HepG2 (cell line): ENCODE measurements around the gene VWA3A. TPM values are rescaled to one million over a fixed set of nuclear protein-coding genes. Genes with fewer than 3 reads are reported as not detected.
A peak's percentile ranks its signal among the peaks of the same experiment; 100 is the strongest.

Experiments used
- CBFB ChIP-seq: sonication (generic); formaldehyde crosslinking; IDR thresholded peaks from 2 replicates; pipeline ENCODE4 v1.4.0; 2020; ENCODE audit warnings: missing genetic modification reagents
- MTA3 ChIP-seq: sonication (generic); formaldehyde crosslinking; IDR thresholded peaks from 2 replicates; pipeline ENCODE4 v1.4.0; 2020; ENCODE audit warnings: missing genetic modification reagents
- PHF20 ChIP-seq: sonication (generic); formaldehyde crosslinking; IDR thresholded peaks from 2 replicates; pipeline ENCODE4 v1.5.0; 2020; ENCODE audit warnings: mild to moderate bottlenecking, missing genetic modification reagents
- RXRB ChIP-seq: IDR thresholded peaks from 2 replicates; pipeline ENCODE4 v1.6.1; 2016; ENCODE audit warnings: borderline replicate concordance, missing genetic modification reagents, missing compliant biosample characterization
- SNAPC2 ChIP-seq: sonication (generic); formaldehyde crosslinking; IDR thresholded peaks from 2 replicates; pipeline ENCODE4 v1.8.1; 2022; ENCODE audit warnings: mild to moderate bottlenecking, missing genetic modification reagents
- SOX13 ChIP-seq, 3 experiments: fragments of 450-650 bp in 1 of 3; sonication (generic) in 1 of 3; formaldehyde crosslinking in 1 of 3; IDR thresholded peaks in 2 of 3; conservative IDR thresholded peaks in 1 of 3; 2 replicates each; pipeline versions ENCODE4 v1.5.0 to v1.6.1; 2016 to 2020; ENCODE audit warnings: antibody characterized with exemption in 1 of 3, mild to moderate bottlenecking in 1 of 3, missing compliant biosample characterization in 1 of 3, missing genetic modification reagents in 1 of 3, moderate library complexity in 1 of 3
- SYNCRIP ChIP-seq: fragments of 200-400 bp; formaldehyde crosslinking; IDR thresholded peaks from 2 replicates; pipeline ENCODE4 v1.6.1; 2018; ENCODE audit warnings: mild to moderate bottlenecking, low read depth, low read length; ENCODE audit not compliant: insufficient read depth
- TGIF2 ChIP-seq: IDR thresholded peaks from 2 replicates; pipeline ENCODE4 v1.6.1; 2016; ENCODE audit warnings: control low read depth, missing compliant biosample characterization
- THAP11 ChIP-seq: IDR thresholded peaks from 2 replicates; pipeline ENCODE4 v1.6.1; 2016; ENCODE audit warnings: missing biosample characterization, missing genetic modification reagents
- ZBTB7A ChIP-seq: sonication (generic); formaldehyde crosslinking; IDR thresholded peaks from 2 replicates; pipeline ENCODE4 v1.8.0; 2022; ENCODE audit warnings: mild to moderate bottlenecking, missing genetic modification reagents
- ZIK1 ChIP-seq: sonication (generic); formaldehyde crosslinking; IDR thresholded peaks from 2 replicates; pipeline ENCODE4 v1.5.0; 2020; ENCODE audit warnings: mild to moderate bottlenecking, low read depth, missing genetic modification reagents, borderline replicate concordance
- ZNF224 ChIP-seq: sonication (generic); formaldehyde crosslinking; IDR thresholded peaks from 2 replicates; pipeline ENCODE4 v1.5.0; 2020; ENCODE audit warnings: mild to moderate bottlenecking, missing genetic modification reagents
- ZNF263 ChIP-seq: sonication (generic); formaldehyde crosslinking; IDR thresholded peaks from 2 replicates; pipeline ENCODE4 v1.4.0; 2020; ENCODE audit warnings: missing genetic modification reagents
- ZNF329 ChIP-seq: sonication (generic); formaldehyde crosslinking; IDR thresholded peaks from 2 replicates; pipeline ENCODE4 v1.9.0; 2021; ENCODE audit warnings: low read depth, mild to moderate bottlenecking, missing genetic modification reagents
- ZNF335 ChIP-seq: sonication (generic); formaldehyde crosslinking; IDR thresholded peaks from 2 replicates; pipeline ENCODE4 v1.4.0; 2020; ENCODE audit warnings: missing genetic modification reagents
- ZNF383 ChIP-seq: sonication (generic); formaldehyde crosslinking; IDR thresholded peaks from 2 replicates; pipeline ENCODE4 v1.4.0; 2020; ENCODE audit warnings: missing genetic modification reagents, mild to moderate bottlenecking, borderline replicate concordance
- ZNF713 ChIP-seq: sonication (generic); formaldehyde crosslinking; IDR thresholded peaks from 2 replicates; pipeline ENCODE4 v1.4.0; 2020; ENCODE audit warnings: mild to moderate bottlenecking, missing genetic modification reagents
- ZNF83 ChIP-seq: sonication (generic); formaldehyde crosslinking; IDR thresholded peaks from 2 replicates; pipeline ENCODE4 v1.4.0; 2020; ENCODE audit warnings: missing genetic modification reagents, mild to moderate bottlenecking, borderline replicate concordance
- polyA plus RNA-seq, 8 experiments: library from polyadenylated mRNA; depleted of rRNA in 3 of 8; stranded (reverse) in 7 of 8; unstranded in 1 of 8; fragments of >200 nt; fragmentation: Illumina TruSeq in 4 of 8; extraction: Trizol in 4 of 8; gene quantifications; 2 replicates each; pipeline versions ENCODE4 v1.2.1 to v1.2.3, GENCODE V29; 2011 to 2016; ENCODE audit warnings: low read depth in 4 of 8, missing spikeins in 1 of 8, mixed read lengths in 1 of 8; ENCODE audit not compliant: insufficient read depth in 1 of 8
- total RNA-seq, 5 experiments: library from RNA; depleted of rRNA; stranded (reverse); fragments of >200 nt; fragmentation: Illumina TruSeq; extraction: Trizol; gene quantifications; 2 replicates each; pipeline ENCODE4 v1.2.3, GENCODE V29; 2016; ENCODE audit warnings: low read depth in 1 of 5
- TF ChIP-seq, protein P1 (sequence below): sonication (generic); formaldehyde crosslinking; IDR thresholded peaks from 2 replicates; pipeline ENCODE4 v1.8.1; 2023; ENCODE audit warnings: missing genetic modification reagents, inconsistent platforms, borderline replicate concordance
- TF ChIP-seq, protein P2 (sequence below): sonication (generic); formaldehyde crosslinking; IDR thresholded peaks from 2 replicates; pipeline ENCODE4 v1.4.0; 2020; ENCODE audit warnings: missing genetic modification reagents
- TF ChIP-seq, protein P3 (sequence below): sonication (generic); formaldehyde crosslinking; IDR thresholded peaks from 2 replicates; pipeline ENCODE4 v1.5.0; 2020; ENCODE audit warnings: missing genetic modification reagents
- TF ChIP-seq, protein P4 (sequence below), 2 experiments: sonication (generic) in 1 of 2; formaldehyde crosslinking in 1 of 2; IDR thresholded peaks; 2 replicates each; pipeline versions ENCODE4 v1.4.0 to v1.6.1; 2018 to 2020; ENCODE audit warnings: missing genetic modification reagents in 2 of 2, borderline replicate concordance in 1 of 2, low read depth in 1 of 2, mild to moderate bottlenecking in 1 of 2, missing biosample characterization in 1 of 2

Gene VWA3A
- total and polyA plus RNA-seq, 2 of the 13 experiments (the other 11 are each of a cell fraction or from before 2014, with no cell fraction given), result 0.03 to 0.07 TPM

DNA sequence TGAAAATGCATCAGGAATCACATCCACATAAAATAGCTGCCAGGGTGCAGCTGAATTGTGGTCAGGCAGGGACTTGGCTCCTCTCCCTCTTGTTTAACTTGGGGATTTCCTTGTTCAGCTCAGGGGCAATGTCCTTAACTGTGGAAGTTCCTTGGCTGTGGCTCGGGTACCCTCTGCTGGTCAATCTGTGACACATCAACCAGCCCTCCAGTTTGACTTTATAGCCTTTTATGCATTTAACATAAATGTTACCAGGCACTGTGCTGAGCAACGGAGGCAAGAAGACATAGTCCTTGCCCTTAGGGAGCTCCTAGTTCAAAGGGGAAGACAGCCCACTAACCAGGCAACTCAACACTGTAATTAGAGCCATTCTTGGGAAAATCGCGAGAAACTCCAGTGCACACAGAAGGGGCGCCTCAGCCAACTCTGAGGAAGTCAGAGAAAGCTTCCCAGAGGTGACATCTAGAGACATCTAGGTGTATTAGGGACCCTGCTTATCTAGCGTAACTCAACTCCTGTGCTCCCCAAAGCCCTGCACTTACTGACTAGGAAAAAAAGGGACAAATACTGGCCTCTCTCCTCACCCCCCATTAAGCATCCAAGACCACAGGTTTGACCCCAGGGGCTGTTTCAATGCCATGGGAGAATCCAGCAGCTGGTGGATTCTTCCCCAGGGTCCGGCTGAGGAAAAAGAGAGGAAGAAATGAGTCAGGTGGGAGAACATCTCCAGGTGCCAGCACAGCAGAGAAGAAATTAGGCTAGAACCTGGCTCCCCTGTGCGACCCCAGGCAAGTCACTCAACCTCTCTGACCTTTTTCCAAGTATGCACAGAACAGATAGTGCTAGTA, 96.5 kb downstream of the VWA3A start (continued):
- TF ChIP-seq ZBTB7A (CRISPR knock-in tag) (0 out of 2 replicates have a peak, but pooled peaks have one; percentile 37), ZIK1 (CRISPR knock-in tag) (peak; percentile 47; the same call in 1 of the 2 replicates), ZNF329 (CRISPR knock-in tag) (no peak), CBFB (no peak), ZNF224 (CRISPR knock-in tag) (no peak), ZNF713 (no peak; the same call in 1 of the 2 replicates), PHF20 (no peak), RXRB (peak; percentile 78), SOX13 (IDR thresholded peaks at IDR 0.05) (no peak), SOX13 (CRISPR knock-in tag; conservative IDR thresholded peaks at IDR 0.05 in 1 of 2, IDR thresholded peaks at IDR 0.05 in 1 of 2) (peak in 1 of 2 experiments; percentile 22; a peak in 1 of 4 replicates), SYNCRIP (no peak), ZNF83 (no peak), ZNF263 (CRISPR knock-in tag) (peak; percentile 53; the same call in 1 of the 2 replicates), ZNF383 (CRISPR knock-in tag) (no peak), TGIF2 (no peak), ZNF335 (CRISPR knock-in tag) (peak; percentile 33; the same call in 1 of the 2 replicates), SNAPC2 (CRISPR knock-in tag) (no peak), THAP11 (CRISPR knock-in tag) (peak; percentile 64), MTA3 (CRISPR knock-in tag) (no peak)
- TF ChIP-seq, protein P1, sequence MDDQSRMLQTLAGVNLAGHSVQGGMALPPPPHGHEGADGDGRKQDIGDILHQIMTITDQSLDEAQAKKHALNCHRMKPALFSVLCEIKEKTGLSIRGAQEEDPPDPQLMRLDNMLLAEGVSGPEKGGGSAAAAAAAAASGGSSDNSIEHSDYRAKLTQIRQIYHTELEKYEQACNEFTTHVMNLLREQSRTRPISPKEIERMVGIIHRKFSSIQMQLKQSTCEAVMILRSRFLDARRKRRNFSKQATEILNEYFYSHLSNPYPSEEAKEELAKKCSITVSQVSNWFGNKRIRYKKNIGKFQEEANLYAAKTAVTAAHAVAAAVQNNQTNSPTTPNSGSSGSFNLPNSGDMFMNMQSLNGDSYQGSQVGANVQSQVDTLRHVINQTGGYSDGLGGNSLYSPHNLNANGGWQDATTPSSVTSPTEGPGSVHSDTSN (CRISPR knock-in tag), result no peak
- TF ChIP-seq, protein P2, sequence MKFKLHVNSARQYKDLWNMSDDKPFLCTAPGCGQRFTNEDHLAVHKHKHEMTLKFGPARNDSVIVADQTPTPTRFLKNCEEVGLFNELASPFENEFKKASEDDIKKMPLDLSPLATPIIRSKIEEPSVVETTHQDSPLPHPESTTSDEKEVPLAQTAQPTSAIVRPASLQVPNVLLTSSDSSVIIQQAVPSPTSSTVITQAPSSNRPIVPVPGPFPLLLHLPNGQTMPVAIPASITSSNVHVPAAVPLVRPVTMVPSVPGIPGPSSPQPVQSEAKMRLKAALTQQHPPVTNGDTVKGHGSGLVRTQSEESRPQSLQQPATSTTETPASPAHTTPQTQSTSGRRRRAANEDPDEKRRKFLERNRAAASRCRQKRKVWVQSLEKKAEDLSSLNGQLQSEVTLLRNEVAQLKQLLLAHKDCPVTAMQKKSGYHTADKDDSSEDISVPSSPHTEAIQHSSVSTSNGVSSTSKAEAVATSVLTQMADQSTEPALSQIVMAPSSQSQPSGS (CRISPR knock-in tag), result no peak
- TF ChIP-seq, protein P3, sequence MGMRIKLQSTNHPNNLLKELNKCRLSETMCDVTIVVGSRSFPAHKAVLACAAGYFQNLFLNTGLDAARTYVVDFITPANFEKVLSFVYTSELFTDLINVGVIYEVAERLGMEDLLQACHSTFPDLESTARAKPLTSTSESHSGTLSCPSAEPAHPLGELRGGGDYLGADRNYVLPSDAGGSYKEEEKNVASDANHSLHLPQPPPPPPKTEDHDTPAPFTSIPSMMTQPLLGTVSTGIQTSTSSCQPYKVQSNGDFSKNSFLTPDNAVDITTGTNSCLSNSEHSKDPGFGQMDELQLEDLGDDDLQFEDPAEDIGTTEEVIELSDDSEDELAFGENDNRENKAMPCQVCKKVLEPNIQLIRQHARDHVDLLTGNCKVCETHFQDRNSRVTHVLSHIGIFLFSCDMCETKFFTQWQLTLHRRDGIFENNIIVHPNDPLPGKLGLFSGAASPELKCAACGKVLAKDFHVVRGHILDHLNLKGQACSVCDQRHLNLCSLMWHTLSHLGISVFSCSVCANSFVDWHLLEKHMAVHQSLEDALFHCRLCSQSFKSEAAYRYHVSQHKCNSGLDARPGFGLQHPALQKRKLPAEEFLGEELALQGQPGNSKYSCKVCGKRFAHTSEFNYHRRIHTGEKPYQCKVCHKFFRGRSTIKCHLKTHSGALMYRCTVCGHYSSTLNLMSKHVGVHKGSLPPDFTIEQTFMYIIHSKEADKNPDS (CRISPR knock-in tag), result 0 out of 2 replicates have a peak, but pooled peaks have one; percentile 1
- TF ChIP-seq, protein P4, sequence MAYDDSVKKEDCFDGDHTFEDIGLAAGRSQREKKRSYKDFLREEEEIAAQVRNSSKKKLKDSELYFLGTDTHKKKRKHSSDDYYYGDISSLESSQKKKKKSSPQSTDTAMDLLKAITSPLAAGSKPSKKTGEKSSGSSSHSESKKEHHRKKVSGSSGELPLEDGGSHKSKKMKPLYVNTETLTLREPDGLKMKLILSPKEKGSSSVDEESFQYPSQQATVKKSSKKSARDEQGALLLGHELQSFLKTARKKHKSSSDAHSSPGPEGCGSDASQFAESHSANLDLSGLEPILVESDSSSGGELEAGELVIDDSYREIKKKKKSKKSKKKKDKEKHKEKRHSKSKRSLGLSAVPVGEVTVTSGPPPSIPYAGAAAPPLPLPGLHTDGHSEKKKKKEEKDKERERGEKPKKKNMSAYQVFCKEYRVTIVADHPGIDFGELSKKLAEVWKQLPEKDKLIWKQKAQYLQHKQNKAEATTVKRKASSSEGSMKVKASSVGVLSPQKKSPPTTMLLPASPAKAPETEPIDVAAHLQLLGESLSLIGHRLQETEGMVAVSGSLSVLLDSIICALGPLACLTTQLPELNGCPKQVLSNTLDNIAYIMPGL (CRISPR knock-in tag; IDR thresholded peaks at IDR 0.05; ENCODE audit: borderline replicate concordance in 1 of 2, low read depth in 1 of 2), result peak; percentile 70 to 84; a peak in 3 of 4 replicates
